GM19328 (cell line): ENCODE results near the gene MAD1L1.
"Not testable (repeated sequence)": the region's sequence is repeated elsewhere in the genome, so short reads cannot be mapped to it uniquely, and the experiment has no call there.

ENCODE experiments used
- ATAC-seq: cut with Tn5 transposase; IDR thresholded peaks from one replicate; pipeline ENCODE4 v1.9.1; 2021; ENCODE audit warnings: mild to moderate bottlenecking, moderate library complexity; ENCODE audit not compliant: unreplicated experiment

The MAD1L1 gene

DNA sequence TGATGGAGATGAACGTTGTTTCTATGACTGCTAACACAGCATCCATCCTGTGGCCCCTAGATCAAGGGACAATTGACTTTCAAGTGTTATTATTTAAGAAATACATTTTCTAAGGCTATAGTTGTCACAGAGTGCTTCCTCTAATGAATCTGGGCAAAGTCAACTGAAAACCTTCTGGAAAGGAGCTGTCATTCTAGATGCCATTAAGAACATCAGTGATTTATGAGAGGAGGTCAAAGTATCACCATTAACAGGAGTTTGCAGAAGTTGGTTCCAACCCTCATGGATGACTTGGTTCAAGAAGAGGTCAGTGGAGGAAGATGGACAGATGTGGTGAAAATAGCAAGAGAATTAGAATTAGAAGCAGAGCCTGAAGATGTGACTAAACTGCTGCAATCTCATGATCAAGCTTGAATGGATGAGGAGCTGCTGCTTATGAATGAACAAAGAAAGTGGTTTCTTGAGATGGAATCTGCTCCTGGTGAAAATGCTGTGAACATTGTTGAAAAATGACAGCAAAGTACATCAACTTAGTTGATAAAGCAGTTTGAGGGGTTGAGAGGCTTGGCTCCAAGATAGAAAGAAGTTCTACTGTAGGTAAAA, 400.7 kb downstream of the MAD1L1 start:
- ATAC-seq: not testable (repeated sequence)

DNA sequence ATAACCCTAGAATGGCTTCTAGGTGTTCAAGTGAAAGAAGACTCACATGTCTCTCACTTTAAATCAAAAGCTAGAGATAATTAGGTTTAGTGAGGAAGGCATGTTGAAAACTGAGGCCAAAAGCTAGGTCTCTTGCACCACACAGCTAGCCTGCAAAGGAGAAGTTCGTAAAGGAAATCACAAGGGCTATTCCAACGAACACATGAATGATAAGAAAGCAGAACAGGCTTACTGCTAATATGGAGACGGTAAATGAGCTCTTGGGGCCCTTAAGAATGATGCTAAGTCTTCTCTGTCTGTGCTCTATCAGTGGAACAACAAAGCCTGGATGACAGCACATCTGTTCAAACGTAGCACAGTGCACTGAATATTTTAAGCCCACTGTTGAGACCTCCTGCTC, 401.3 kb downstream of the MAD1L1 start:
- ATAC-seq: not testable (repeated sequence)

DNA sequence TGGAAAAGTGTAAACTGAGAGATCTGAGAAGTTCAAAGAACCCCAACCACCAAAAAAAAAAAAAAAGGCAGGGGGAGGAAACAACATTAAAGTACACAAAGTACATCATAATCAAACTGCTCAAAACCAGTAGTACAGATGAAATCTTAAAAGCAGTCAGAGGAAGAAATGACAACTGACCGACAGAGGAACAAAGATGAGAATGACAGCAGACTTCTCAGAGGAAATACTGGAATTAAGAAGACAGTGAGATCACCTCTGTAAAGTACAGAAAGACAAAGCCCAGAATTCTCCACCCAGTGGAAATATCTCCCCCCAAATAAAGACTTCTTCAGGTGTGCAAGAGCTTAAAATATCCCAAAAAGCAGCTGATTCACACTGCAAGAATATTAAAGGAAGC, 403.1 kb downstream of the MAD1L1 start:
- not testable (repeated sequence) for ATAC-seq

DNA sequence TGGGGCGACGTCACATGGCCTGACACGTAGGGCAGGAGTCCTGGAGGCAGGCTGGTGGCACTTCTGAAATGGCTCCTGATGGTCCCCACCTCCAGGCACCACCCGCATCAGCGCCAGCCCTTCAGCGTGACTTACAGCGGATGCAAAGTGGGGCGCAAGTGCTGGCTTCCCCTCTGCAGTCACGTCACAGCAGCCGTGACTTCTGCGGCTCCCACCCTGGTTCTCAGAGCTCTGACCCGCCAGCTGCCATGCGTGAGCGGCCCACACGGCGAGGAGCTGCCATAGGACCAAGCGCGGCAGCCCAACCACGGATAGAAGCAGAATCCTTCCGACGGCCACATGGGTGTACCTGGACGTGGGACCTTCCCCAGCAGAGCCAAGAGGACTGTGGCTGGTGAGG, 403.6 kb downstream of the MAD1L1 start:
- no peak for ATAC-seq

DNA sequence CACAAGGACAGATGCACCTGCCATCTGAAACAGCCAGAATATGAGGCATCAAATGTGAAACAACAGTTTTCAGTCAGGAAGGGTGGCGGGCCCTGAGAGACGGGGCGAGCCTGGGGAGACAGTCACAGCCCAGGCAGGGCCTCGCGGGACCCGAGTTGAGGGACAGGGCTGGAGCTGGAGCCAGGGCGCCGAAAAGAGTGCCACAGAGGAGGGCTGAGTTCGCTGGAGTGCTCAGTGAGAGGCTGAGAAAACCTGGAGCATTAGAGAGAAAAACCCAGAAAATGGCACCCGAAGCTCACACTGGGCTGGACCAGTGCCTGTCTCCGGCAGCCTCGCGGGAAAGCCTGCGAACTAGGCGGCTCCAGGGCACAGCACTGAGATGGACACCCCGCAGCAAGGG, 404.6 kb downstream of the MAD1L1 start:
- ATAC-seq: not testable (repeated sequence)

DNA sequence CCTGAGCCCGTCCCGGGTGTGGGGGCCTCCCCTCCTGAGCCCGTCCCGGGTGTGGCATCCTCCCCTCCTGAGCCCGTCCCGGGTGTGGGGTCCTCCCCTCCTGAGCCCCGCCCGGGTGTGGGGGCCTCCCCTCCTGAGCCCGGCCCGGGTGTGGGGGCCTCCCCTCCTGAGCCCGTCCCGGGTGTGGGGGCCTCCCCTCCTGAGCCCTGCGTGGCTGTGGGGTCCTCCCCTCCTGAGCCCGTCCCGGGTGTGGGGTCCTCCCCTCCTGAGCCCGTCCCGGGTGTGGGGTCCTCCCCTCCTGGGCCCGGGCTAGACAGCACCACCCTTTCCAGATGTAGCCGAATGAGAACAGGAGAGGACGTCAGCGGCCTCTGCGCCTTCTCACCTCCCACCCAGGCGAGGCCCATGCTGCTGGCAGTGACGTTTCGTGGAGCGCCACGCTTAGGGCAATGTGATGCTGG, 405.2 kb downstream of the MAD1L1 start:
- ATAC-seq: not testable (repeated sequence)

DNA sequence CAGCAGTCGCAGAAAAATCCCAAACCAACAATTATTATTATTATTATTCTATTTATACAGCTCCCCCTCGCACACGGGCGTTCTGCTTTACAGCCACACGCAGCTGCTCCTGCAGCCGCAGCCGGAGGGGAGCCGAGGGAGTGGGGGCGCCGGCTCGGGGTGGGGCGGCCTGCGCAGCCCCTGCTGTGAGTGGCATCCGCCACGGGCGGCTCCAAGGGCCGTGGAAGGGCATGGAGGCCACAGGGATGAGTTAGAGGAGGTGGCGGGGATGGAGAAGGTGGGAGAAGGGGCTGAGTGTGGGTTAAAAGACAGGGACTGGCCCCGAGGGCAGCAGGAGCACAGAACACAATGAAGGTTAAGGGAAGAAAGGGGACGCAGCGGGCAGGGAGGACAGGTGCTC, 405.8 kb downstream of the MAD1L1 start:
- not testable (repeated sequence) for ATAC-seq

DNA sequence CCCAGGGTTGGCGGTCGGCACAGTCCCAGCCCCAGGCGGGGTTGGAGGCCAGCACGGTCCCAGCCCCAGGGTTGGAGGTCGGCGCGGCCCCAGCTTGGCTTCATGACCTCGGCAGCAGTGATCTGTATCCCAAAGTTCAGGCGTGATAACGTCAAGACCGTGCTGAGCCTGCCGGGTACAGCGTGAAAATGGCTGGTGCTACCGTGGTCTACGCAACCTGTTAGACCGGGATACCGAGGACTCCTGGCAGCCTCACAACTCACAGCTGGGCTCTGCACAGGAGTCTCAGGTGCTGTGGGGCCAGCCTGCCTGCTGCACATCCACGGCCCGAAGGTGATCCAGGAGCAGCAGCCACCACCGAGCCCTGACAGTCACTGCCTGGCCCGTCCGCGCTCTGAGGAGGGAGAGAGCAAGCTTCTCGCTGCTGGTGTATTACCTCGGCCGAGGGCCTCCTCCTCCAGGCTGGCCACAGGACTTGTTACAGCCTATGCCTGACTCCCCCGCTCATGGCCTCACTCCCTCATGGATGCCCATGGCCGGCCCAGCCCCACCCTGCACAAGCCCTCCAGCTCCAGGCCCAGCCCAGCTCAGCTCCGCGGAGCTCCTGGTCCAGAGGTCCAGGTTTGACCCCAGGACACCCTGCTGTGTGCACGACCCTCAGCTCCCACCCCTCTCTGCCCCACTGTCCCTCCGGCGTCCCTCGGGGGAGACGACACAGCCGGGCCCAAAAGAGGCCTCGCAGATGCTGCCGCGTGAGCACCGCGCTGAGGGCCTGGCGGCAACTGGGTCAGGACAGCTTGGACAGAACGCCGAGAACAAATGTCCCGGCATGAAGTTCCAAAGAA, 406.6 kb downstream of the MAD1L1 start:
- ATAC-seq: no peak

DNA sequence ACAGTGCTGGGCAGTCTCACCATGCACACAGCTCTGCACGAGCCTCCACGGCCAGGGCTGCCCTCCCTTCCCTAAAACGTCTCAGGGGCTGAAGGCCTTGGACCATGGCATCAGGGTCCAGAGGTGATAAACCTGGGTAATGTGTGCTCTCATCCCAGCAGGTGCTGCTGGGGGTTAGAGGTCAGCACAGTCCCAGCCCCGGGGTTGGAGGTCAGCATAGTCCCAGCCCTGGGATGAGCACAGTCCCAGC, 407.2 kb downstream of the MAD1L1 start:
- not testable (repeated sequence) for ATAC-seq

DNA sequence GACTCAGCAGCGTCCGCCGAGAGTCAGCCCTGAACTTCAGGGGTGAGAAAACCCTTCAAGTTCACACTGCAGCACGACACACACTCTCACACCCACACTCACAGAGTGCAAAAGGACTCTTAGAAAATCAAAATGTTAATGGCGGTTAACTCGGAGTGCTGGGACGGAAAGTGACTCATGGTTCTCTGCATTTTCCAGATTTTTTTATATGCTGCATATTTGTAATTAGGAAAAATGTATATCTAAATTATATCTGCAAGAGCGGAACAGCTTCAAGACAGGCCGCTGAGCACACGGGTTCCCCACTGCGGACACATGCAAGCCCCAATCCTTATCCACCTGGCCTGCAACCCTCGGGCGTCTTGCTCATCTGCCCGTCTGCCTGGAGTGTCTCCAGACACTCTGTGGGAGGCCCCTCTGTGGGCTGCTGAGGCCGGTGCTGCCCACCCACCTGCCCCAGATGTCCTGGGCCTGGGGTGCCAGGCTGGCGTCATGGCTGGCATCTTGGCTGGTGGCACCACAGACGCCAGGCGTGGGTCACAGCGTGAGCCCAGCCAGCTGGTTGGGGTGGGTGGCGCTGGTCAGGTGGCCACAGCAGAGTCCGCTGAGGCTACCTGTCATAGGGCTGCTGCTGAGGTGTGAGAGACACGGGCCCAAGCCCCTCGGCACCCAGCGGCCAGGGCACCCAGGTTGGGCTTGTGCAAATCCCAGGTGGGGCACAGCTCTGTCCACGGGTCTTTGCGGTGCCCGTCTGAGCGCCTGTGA, 407.7 kb downstream of the MAD1L1 start:
- not testable (repeated sequence) for ATAC-seq

DNA sequence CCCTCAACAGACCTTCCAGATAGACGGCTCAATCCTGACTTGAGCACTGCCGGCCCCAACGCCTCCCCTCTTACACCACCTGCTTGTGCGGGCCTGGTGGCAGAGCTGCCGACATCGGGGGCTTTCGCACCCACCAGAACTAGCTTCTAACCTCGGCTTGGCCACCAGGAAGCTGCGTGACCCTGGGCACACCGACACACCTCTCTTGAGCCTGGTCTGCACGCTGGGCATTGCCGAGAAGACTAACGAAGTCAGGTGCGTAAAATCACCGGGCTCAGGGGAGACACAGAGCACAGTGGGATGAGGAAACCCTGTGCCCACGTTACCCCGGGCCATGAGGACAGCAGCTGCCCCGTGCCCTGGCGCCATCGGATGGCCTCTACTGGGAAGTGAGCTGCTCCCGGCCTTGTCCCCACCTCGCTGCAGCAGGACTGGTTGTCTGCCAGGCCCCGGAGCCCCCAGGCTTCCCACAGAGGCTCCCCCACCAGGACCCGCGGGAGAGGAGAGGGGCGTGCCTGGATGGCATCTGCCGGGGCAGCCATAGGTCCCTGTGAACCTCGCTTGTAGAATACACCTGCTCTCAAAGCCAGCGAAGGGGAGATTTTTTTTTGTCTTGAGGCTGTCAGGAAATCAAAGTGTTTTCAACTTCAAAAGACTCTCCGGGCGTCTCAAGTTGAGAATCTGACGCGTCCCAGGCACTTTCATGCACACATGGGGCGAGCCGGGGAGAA, 408.4 kb downstream of the MAD1L1 start:
- not testable (repeated sequence) for ATAC-seq

DNA sequence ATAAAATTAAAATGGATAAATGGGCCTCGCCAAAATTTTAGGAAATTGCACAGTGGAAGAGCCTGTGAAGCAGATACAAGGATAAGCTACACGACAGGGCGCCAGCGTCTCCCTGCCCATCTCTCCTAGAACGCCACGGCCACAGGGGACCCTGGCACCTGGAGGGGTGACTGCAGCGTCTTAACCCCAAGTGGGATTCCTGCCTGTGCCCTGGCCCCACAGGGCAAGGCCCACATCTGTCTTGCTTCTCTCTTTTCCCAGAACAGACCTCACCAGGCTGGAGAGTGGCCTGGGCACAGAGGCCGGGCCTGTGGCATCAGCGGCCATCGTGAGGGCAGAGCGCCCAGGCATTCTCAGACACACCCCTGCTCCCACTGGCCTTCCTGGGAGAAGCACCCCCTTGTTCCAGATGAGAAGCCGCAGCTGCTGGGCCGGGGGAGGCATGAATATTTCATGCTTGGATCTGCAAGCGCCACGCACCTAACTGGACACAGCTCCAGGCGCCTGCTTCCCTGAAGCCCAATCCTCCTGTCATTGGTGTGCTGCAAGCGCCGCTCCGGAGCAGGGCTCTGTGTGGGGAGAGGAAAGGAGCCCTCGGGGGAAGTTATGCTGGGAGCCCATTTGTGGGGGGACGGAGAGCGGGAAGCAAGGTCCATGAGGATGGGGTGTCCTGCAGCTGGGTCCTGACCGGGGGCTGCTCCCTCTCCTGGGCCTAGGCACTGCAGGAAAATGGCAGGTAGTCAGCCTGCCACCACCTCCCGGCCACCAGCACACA, 409.2 kb downstream of the MAD1L1 start:
- ATAC-seq: no peak

DNA sequence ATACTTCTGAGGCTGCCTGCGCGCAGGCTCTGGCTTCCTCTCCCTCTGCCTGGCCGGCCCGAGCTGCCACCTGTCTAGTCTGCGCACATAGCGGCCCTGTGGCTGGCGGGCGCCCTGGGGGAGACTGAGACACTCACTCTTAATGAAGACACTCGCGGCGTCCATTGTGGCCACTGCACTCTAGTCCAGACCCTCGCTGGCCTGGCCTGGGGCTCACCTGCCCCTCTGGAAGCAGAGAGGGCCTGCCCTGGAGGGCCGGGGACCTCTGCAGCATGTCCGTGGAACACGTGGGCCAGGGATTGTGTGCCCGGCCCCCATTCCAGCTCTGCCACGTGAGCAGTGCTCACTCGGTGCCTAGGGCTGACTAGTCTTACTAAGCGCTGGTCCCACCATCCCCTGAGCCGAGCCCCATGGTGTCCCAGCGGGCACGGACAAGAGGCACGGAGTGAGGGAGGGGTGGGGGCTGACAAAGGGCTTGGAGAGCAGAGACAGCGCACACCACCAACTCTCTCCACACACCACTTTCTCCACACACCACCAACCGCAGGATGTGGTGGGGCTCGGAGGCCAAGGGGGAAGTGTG, 413.4 kb downstream of the MAD1L1 start:
- no peak for ATAC-seq

DNA sequence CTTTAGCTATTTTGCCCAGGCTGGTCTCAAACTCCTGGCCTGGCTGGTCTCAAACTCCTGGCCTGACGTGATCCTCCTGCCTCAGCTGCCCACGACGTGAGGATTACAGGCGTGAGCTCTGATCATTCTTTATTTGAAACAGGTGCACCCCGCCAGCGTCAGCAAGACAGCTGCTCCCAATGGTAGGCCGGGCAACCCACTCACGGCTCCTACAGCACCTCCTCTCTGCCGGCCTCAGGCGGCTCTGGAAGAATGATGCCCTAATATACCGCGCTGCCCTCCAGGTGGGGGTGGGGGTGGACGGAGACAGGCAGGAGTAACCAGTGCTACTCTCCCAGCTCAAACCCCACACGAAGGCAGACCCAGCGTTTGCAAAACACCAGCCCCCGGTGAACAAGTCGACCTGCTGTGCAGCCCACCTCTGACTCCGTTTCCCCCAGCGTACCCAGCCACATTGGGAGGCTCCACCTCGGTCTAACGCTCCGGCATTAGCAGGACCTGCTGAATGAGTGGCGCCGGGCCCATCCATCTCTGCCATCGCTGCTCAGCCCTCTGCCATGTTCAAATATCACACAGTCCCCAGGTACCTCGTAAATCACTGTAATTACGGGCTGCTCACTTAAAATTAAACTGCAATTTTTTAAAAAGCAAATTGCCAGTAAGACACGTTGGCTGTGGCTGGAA, 414.0 kb downstream of the MAD1L1 start:
- no peak for ATAC-seq

DNA sequence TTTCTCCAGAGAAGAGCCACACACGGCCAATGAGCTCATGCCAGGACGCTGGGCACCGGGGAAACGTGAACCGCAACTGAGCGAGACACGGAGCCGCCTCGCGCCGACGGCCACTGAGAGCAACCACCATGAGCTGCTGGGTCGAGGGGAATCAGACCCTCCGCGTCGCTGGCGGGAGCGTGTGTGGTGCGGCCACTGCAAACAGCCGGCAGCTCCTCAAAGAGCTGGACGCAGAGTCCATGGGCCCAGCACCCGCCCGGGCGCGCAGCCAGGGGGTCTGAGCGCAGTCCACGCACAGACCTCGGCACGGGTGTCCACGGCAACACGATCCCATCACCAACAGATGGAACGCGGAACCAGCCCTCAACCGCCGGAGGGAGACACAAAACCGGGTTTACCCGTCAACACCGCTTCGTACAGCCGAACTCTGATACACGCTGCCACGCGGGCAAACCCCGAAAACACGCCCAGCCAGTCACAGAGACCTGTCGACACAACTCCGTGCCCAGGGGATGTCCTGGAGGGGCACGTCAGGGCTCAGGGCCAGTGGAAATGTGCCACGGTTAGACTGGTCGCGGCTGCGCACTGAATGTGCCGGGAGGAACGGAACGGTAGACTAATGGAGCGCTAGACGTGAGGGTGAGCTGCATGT, 415.6 kb downstream of the MAD1L1 start:
- ATAC-seq: no peak

DNA sequence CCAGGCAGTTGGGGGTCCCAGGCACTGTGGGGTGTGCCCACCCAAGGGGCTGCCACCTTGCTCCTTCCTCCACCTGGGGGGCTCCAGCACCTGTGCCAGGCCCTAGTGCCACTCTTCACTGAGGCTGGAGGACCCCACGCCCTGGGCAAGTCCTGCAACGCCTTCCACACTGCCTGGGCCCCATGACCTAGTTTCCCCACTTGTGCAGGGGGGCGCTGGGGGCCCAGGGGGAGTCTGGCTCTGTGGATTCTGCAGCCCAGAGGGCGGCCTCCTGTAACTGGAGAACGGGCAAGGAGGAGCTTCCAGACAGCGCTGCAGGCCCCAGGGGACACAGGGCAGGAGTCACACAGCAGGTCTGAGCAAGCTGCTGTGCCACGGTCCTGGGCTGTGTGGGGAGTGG, 416.3 kb downstream of the MAD1L1 start:
- not testable (repeated sequence) for ATAC-seq

DNA sequence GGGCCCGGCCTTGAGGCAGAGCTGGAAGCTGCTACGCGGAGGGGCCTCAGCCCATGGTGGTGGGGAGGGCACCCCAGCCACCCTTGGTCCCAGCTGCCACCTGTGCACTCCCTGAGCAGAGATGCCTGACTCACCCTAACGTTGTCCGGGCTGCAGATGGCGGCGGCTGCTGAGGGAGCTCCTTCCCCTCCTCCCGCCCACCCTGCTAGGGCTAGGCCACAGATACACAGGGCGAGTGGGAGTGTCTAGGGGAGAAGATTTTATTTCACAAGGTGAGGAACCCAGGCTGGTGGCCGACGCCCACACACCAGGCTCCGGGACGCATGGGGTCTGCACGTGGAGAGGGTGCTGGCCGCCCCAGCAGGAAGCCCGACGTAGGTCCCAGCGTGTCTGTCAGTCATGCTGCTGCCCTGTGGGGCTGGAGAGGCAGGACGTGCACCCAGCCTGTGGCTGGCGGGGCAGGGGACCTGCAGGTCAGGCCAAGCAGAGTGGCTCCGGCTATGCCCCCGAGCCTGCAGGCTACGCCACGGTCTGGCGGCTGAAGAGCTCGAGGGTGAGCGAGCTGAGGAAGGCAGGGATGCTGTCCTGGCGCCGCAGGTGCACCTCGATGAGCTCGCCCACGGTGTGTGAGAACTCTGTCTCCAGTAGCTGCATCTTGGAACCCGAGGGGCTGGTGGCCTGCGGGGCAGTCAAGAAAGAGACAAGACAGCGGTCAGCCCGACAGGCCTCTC, 417.0 kb downstream of the MAD1L1 start:
- ATAC-seq: not testable (repeated sequence)

DNA sequence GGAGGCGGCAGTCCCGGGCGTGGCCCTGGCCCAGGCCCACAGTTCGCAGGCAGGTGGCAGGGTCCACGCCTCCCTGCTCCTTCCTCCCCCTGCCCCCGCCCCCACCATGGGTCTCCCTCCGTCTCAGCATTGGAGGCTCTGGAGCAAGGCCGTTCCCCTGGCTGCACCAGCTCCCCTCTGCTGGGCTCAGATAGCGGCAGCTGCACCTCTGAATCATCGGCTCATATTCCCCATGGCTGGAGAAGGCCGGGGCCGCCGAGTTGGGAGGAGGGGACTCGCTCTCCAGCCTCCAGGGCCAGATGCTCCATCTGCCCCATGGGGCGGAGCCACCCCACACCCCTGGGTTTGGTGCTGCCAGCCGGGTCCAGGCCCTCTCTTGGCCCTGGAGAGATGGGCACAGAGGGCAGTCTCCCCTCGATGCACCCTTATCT, 417.7 kb downstream of the MAD1L1 start:
- no peak for ATAC-seq
